Left lung (tissue), 10 donors: ENCODE measurements around the gene RALB. TPM values are rescaled to one million over a fixed set of nuclear protein-coding genes. Genes with fewer than 3 reads are reported as not detected.
"Not testable (repeated sequence)": the region's sequence is repeated elsewhere in the genome, so short reads cannot be mapped to it uniquely, and the experiment has no call there.

Experiments
- ATAC-seq: fragments of 200-7000 bp; cut with Tn5 transposase; one replicate; pipeline ENCODE4 v1.9.1; 2020; ENCODE audit warnings: moderate library complexity
- DNase-seq, 4 donors: peaks; one replicate each; pipeline ENCODE4 v3.0.0-alpha.2; 2013 to 2020
- H3K27ac ChIP-seq, 2 donors: fragments of 200-600 bp; sonication (generic) in 1 of 2; one replicate each; pipeline versions ENCODE4 v1.5.0 to v1.8.0; 2020 to 2021
- H3K27me3 ChIP-seq, 2 donors: fragments of 200-600 bp; sonication (generic) in 1 of 2; one replicate each; pipeline versions ENCODE4 v1.5.0 to v1.8.0; 2020 to 2021
- H3K36me3 ChIP-seq, 2 donors: fragments of 200-600 bp; sonication (generic) in 1 of 2; one replicate each; pipeline versions ENCODE4 v1.5.0 to v1.8.0; 2020 to 2021
- H3K4me1 ChIP-seq, 2 donors: fragments of 200-600 bp; one replicate each; pipeline ENCODE4 v1.8.0; 2021
- H3K4me3 ChIP-seq, 2 donors: fragments of 200-600 bp; sonication (generic) in 1 of 2; one replicate each; pipeline versions ENCODE4 v1.5.0 to v1.8.0; 2020 to 2021; ENCODE audit warnings: mild to moderate bottlenecking in 1 of 2
- H3K9me3 ChIP-seq, 2 donors: fragments of 200-600 bp; sonication (generic) in 1 of 2; one replicate each; pipeline versions ENCODE4 v1.5.0 to v1.8.0; 2020 to 2021
- intact Hi-C, 2 donors: fragments of 100-400 bp; cut with DNase I; formaldehyde crosslinking; loops; one replicate each; pipeline versions ENCODE4 v1.11.2 to v1.14.2; 2022
- polyA plus RNA-seq, 6 donors: library from polyadenylated mRNA; unstranded; fragments of 120-200 nt; gene quantifications; one replicate each; pipeline ENCODE4 v1.2.1, GENCODE V29; 2013; ENCODE audit not compliant: insufficient read length in 6 of 6
- total RNA-seq, 2 donors: library from RNA; stranded (reverse); fragmentation: NEBNext Ultra II Directional; extraction: Animal tissue kit (Norgen Biotek cat#: 25700); gene quantifications; one replicate each; pipeline ENCODE4 v1.2.1, GENCODE V29; 2021
- TF ChIP-seq, protein P1 (sequence below), 2 donors: fragments of 200-600 bp; sonication (generic) in 1 of 2; IDR thresholded peaks; one replicate each; pipeline versions ENCODE4 v1.5.0 to v1.8.0; 2021; ENCODE audit warnings: antibody characterized with exemption in 2 of 2
- donor health status: DM: no; HTN: yes; CAD: no.
- donor health status: DM: no; HTN: no; CAD: no.

Gene RALB
- total and polyA plus RNA-seq, 8 donors = 50.5 to 143 (median 112) TPM

- TF ChIP-seq, protein P1, sequence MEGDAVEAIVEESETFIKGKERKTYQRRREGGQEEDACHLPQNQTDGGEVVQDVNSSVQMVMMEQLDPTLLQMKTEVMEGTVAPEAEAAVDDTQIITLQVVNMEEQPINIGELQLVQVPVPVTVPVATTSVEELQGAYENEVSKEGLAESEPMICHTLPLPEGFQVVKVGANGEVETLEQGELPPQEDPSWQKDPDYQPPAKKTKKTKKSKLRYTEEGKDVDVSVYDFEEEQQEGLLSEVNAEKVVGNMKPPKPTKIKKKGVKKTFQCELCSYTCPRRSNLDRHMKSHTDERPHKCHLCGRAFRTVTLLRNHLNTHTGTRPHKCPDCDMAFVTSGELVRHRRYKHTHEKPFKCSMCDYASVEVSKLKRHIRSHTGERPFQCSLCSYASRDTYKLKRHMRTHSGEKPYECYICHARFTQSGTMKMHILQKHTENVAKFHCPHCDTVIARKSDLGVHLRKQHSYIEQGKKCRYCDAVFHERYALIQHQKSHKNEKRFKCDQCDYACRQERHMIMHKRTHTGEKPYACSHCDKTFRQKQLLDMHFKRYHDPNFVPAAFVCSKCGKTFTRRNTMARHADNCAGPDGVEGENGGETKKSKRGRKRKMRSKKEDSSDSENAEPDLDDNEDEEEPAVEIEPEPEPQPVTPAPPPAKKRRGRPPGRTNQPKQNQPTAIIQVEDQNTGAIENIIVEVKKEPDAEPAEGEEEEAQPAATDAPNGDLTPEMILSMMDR (IDR thresholded peaks at IDR 0.05) = no peak
- Histone ChIP-seq H3K4me3 (peak overlapping the region in 1 of 2 donors; percentile 78), H3K27ac (peak overlapping the region in 1 of 2 donors; percentile 98), H3K27me3 (no peaks in the 10 kb centered on the region), H3K9me3 (peaks cover 0 to 3% of the 10 kb centered on the region in 2 donors), H3K36me3 (no peaks in the 10 kb centered on the region), H3K4me1 (peaks cover 20 to 69% of the 10 kb centered on the region in 2 donors)
- ATAC-seq (no peak), DNase-seq (no peak)
- intact Hi-C loops = no loop called here
These were observed 3.5 kb downstream of the RALB start for GRCh38 chr2:120255986-120256650.

DNA sequence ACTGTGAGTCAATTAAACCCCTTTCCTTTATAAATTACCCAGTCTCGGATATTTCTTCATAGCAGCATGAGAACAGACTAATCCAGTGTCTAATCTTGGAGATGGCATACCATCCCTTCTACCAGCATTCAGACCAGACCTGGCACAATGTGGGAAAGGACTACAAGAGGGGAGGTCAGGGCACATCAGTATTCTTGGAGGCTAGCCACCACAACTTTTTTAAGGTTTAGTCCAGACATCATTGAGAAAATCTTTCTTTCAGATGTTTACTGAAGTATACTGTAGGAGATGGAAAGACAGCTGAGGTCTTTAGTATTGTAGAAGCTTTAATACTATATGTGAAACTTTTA lies 4.0 kb downstream of the RALB start:
- Histone ChIP-seq H3K36me3 (no peaks in the 10 kb centered on the region), H3K27ac (peak overlapping the region in 1 of 2 donors; percentile 67), H3K4me1 (peaks cover 20 to 71% of the 10 kb centered on the region in 2 donors), H3K4me3 (no peak overlapping the region), H3K27me3 (no peaks in the 10 kb centered on the region), H3K9me3 (peaks cover 0 to 3% of the 10 kb centered on the region in 2 donors)
- DNase-seq (no peak), ATAC-seq (no peak)
- intact Hi-C loops = no loop called here
- TF ChIP-seq, protein P1 (IDR thresholded peaks at IDR 0.05) = no peak

DNA sequence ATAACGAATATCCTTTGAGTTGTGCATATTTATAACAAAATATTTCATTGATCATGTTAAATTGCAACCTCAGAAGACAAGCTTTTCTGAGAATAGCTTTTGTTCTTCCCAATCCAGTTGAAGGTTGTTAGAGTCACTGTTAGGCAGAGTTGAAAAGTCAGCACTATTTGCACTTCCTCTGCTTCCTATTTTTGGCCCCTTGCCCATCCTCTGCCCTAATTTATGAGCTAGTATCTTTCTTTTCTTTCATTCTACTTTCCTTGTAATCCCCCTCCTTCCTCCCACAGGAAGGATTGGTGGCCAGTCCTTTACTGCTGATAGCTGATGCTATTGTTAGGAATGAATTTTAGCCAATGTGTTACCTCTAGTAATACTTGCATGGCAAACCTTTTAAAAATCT lies 4.9 kb downstream of the RALB start:
- peak in 1 of 4 donors; percentile 25 for DNase-seq
- intact Hi-C loops = no loop called here

DNA sequence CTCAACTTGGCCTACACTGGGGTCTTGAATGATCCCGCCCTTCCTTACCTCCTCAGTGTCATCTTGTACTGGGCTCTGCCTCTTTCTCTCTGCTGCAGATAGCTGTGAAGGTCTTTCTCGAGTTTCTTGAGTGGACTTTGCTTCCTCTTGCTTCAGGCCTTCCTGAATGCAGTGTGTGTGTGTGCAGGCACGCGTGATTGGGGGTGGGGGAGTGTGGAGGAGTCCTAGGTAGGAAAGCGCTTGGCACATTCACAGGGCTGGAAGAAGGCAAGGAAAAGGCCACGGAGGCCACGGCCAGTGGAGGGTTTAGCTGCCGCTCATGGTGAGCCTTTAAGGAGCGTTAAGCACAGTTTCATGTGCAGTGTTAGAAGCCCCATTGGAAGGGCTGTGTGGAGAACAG lies 5.5 kb downstream of the RALB start:
- H3K27ac ChIP-seq = peak overlapping the region in 1 of 2 donors; percentile 67
- intact Hi-C loops = no loop called here
- no peak for ATAC-seq

More for the DNA sequence above, 4.9 kb downstream of the RALB start:
- no peak for ATAC-seq
- TF ChIP-seq, protein P1 (IDR thresholded peaks at IDR 0.05) = no peak
- Histone ChIP-seq H3K4me3 (no peak overlapping the region), H3K27ac (peak overlapping the region in 1 of 2 donors; percentile 67), H3K27me3 (no peaks in the 10 kb centered on the region), H3K9me3 (peaks cover 0 to 3% of the 10 kb centered on the region in 2 donors), H3K36me3 (no peaks in the 10 kb centered on the region), H3K4me1 (peaks cover 20 to 74% of the 10 kb centered on the region in 2 donors)

GRCh38 chr2:120259939-120260338 lies 7.3 kb downstream of the RALB start:
- H3K4me3 ChIP-seq, H3K9me3 ChIP-seq, H3K36me3 ChIP-seq, ATAC-seq, intact Hi-C loops, H3K27me3 ChIP-seq, DNase-seq: not testable (repeated sequence)
- peak overlapping the region in 1 of 2 donors; percentile 35 for H3K27ac ChIP-seq
- peaks cover 16 to 86% of the 10 kb centered on the region in 2 donors for H3K4me1 ChIP-seq

More for the DNA sequence above, 5.5 kb downstream of the RALB start:
- no peaks in the 10 kb centered on the region for H3K36me3 ChIP-seq
- no peak for DNase-seq
- no peak overlapping the region for H3K4me3 ChIP-seq
- H3K9me3 ChIP-seq = peaks cover 0 to 3% of the 10 kb centered on the region in 2 donors
- no peaks in the 10 kb centered on the region for H3K27me3 ChIP-seq
- TF ChIP-seq, protein P1 (IDR thresholded peaks at IDR 0.05) = no peak
- H3K4me1 ChIP-seq = peaks cover 20 to 81% of the 10 kb centered on the region in 2 donors
